PC-9 (cell line): ENCODE data around the gene SHC3.

Experiments
- CTCF ChIP-seq: fragments of 200-600 bp; sonication (generic); conservative IDR thresholded peaks from 2 replicates; pipeline ENCODE4 v1.6.1; 2017; ENCODE audit warnings: mixed run types, antibody characterized with exemption, mild to moderate bottlenecking, moderate library complexity
- EZH2 ChIP-seq: fragments of 200-600 bp; sonication (generic); IDR thresholded peaks from 2 replicates; pipeline ENCODE4 v1.8.0; 2017; ENCODE audit warnings: antibody characterized with exemption, low read depth

DNA sequence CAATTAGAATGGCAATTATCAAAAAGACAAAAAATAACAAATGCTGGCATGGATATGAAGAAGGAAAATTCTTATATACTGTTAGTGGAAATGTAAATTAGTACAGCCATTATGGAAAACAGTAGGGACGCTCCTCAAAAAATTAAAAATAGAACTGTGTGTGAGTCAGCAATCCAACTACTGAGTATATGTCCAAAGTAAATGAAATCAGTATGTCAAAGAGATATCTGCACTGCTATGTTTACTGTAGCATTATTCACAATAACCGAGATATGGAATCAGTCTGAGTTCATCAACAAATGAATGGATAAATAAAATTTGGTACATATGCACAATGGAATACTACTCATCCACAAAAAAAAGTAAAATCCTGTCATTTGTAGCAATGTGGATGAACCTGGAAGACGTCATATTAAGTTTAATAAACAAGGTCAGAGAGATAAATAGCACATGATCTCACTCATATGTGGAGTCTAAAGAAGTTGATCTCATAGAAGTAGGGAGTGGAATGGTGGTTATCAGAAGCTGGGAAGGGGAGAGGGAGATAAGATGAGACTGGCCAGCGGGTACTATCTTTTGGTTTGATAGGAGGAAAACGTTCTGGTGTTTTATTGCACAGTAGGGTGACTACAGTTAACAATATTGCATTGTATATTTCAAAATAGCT lies 16.6 kb upstream of the SHC3 start:
- TF ChIP-seq CTCF: no peak
- TF ChIP-seq EZH2: no peak
